Activated CD4-positive, alpha-beta T cell treated with anti-CD3 and anti-CD28 coated beads for 36 hours (primary cell): ENCODE data around the gene OASL. TPM values are rescaled to one million over a fixed set of nuclear protein-coding genes. Genes with fewer than 3 reads are reported as not detected.
"Not testable (repeated sequence)": the region's sequence is repeated elsewhere in the genome, so short reads cannot be mapped to it uniquely, and the experiment has no call there.

ENCODE experiments used
- ATAC-seq: fragments of 200-7000 bp; cut with Tn5 transposase; one replicate; pipeline ENCODE4 v1.10.0; 2021; ENCODE audit warnings: mild to moderate bottlenecking, moderate library complexity
- CTCF ChIA-PET: fragments of 350-600 bp; sonication (Branson Sonifier 250); formaldehyde crosslinking; loops from one replicate; lab custom pipeline; 2021; ENCODE audit warnings: antibody characterized with exemption; lab: Charles Lee
- POLR2A ChIA-PET: fragments of 350-600 bp; sonication (Branson Sonifier 250); formaldehyde crosslinking; loops from one replicate; lab custom pipeline; 2021; ENCODE audit warnings: antibody characterized with exemption, inconsistent platforms; lab: Charles Lee
- DNase-seq: peaks from one replicate; pipeline ENCODE4 v3.0.0-alpha.2; 2020
- H3K27ac Mint-ChIP-seq: one replicate; pipeline ENCODE4 v1.8.0; 2021; ENCODE audit warnings: mixed read lengths
- H3K27me3 Mint-ChIP-seq: one replicate; pipeline ENCODE4 v1.8.0; 2021; ENCODE audit warnings: mixed read lengths
- H3K36me3 Mint-ChIP-seq: one replicate; pipeline ENCODE4 v1.8.0; 2021; ENCODE audit warnings: low read depth, mixed read lengths
- H3K4me1 Mint-ChIP-seq: one replicate; pipeline ENCODE4 v1.8.0; 2021; ENCODE audit warnings: mixed read lengths
- H3K4me3 Mint-ChIP-seq: one replicate; pipeline ENCODE4 v1.8.0; 2021; ENCODE audit warnings: mild to moderate bottlenecking, moderate library complexity, mixed read lengths
- H3K9me3 Mint-ChIP-seq: one replicate; pipeline ENCODE4 v1.8.0; 2021; ENCODE audit warnings: low read depth, mixed read lengths
- intact Hi-C, 2 experiments: fragments of 100-400 bp; cut with DNase I in 1 of 2; cut with micrococcal nuclease in 1 of 2; formaldehyde crosslinking; loops; one replicate each; pipeline versions ENCODE4 v1.14.2 to v1.15.1; 2022 to 2024; cut with DNase I, micrococcal nuclease
- total RNA-seq, 2 experiments: library from RNA; stranded (reverse); gene quantifications; one replicate each; pipeline ENCODE4 v1.2.3, GENCODE V29; 2021

Gene OASL
- total RNA-seq, 2 experiments from 2014 or later = 13.9 to 19.6 TPM

- no peaks in the 10 kb centered on the region for H3K36me3 Mint-ChIP-seq
- ChIA-PET POLR2A (interaction anchor here (0.6 to 0.7 kb wide), 2 partner anchors 45 to 626 kb away, joined by 3 to 4 read pairs; no protein-coding TSS in a partner anchor), CTCF (interaction anchor here (0.7 to 4.0 kb wide), 6 partner anchors 20 to 267 kb away, joined by 3 to 36 read pairs (median 4); no protein-coding TSS in a partner anchor)
- no peaks in the 10 kb centered on the region for H3K27me3 Mint-ChIP-seq
- H3K9me3 Mint-ChIP-seq = no peaks in the 10 kb centered on the region
- no peak overlapping the region for H3K27ac Mint-ChIP-seq
- intact Hi-C loops = no loop called here
- no peak for ATAC-seq
- no peak overlapping the region for H3K4me3 Mint-ChIP-seq
- H3K4me1 Mint-ChIP-seq = peaks cover 11% of the 10 kb centered on the region
- DNase-seq = no peak
Observed at GRCh38 chr12:121057794-121058193, 18.7 kb upstream of the OASL start.

DNA sequence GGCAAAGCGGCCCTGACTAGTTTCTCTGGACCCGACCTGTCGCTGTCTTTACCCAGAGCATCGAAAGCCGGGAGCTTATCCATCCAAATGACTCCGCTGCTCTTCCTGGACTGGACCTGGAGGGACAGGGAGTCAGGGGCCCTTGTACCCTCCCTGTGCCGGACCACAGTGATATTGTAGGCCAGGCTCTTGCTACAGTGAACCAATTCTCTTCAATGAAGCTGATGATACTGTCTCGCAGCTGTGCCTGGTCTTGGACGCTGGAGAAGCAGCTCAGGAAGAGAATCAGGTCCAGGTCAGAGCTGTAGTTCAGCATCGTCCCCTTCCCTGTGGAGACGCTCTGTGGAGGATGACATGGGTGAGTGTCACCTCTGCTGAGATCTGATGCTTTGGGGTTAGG is 14.7 kb upstream of the OASL start:
- Mint-ChIP-seq H3K36me3 (no peaks in the 10 kb centered on the region), H3K4me3 (no peak overlapping the region), H3K4me1 (no peaks in the 10 kb centered on the region), H3K9me3 (no peaks in the 10 kb centered on the region), H3K27ac (no peak overlapping the region), H3K27me3 (peaks cover 2% of the 10 kb centered on the region)
- ChIA-PET POLR2A (no interaction called here), CTCF (no interaction called here)
- ATAC-seq = no peak
- intact Hi-C loops = no loop called here
- no peak for DNase-seq

- CTCF ChIA-PET = interaction anchor here (0.8 to 2.9 kb wide), 4 partner anchors 9 to 403 kb away, joined by 3 to 20 read pairs (median 7); no protein-coding TSS in a partner anchor
- no peak for DNase-seq
- H3K36me3 Mint-ChIP-seq = no peaks in the 10 kb centered on the region
- POLR2A ChIA-PET = interaction anchor here (0.8 kb wide), 1 partner anchor 24 kb away, joined by 4 read pairs; no protein-coding TSS in a partner anchor
- H3K9me3 Mint-ChIP-seq = no peaks in the 10 kb centered on the region
- no peak overlapping the region for H3K4me3 Mint-ChIP-seq
- H3K27me3 Mint-ChIP-seq = peaks cover 2% of the 10 kb centered on the region
- no peak overlapping the region for H3K27ac Mint-ChIP-seq
- ATAC-seq = no peak
- intact Hi-C loops = no loop called here
- peaks cover 4% of the 10 kb centered on the region for H3K4me1 Mint-ChIP-seq
Observed at GRCh38 chr12:121050725-121051124, 11.7 kb upstream of the OASL start.

DNA sequence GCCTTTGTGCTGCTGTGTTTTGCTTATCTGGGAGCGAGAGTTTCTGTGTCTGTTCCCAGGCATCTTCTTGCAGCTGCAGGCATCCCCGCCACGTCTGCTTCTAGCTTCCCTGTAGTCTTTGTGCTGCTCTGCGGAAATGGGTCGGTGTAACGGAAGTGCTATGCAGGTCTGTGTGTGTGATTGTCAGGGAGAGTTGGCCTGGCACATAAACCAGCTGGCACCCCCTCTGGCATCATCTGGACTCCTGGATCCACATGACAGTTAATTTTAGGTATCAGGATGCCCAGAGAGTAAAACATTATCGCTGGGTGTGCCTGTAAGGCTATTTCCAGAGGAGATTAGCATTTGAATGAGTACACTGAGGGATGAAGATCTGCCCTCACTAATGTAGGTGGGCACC is 9.4 kb upstream of the OASL start:
- no peaks in the 10 kb centered on the region for H3K9me3 Mint-ChIP-seq
- peak overlapping the region; percentile 65 for H3K4me3 Mint-ChIP-seq
- H3K27me3 Mint-ChIP-seq = peaks cover 10% of the 10 kb centered on the region
- peak overlapping the region; percentile 40 for H3K27ac Mint-ChIP-seq
- no peaks in the 10 kb centered on the region for H3K36me3 Mint-ChIP-seq
- intact Hi-C loops = no loop called here
- peaks cover 10% of the 10 kb centered on the region for H3K4me1 Mint-ChIP-seq
- no peak for DNase-seq
- POLR2A ChIA-PET = interaction anchor here (0.6 kb wide), 1 partner anchor 57 kb away, joined by 4 read pairs; no protein-coding TSS in a partner anchor
- CTCF ChIA-PET = interaction anchor here (0.6 to 3.2 kb wide), 7 partner anchors 11 to 70 kb away, joined by 3 to 10 read pairs (median 4); no protein-coding TSS in a partner anchor
- no peak for ATAC-seq

DNA sequence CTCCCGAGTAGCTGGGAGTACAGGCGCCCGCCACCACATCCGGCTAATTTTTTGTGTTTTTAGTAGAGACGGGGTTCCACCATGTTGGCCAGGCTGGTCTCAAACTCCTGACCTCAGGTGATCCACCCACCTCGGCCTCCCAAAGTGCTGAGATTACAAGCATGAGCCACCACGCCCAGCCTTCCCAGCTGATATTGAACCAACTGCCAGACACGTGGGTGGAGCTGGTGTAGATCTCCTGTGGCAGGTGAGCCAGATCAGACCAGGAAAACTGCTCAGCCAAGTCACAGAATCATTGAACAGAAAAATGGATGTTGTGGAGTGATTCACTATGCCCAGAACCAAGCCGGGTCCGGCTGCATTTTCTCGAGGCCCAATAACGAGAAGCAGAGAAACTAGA is 8.4 kb upstream of the OASL start:
- intact Hi-C loops, H3K4me3 Mint-ChIP-seq, POLR2A ChIA-PET, H3K27ac Mint-ChIP-seq, DNase-seq, H3K36me3 Mint-ChIP-seq, H3K9me3 Mint-ChIP-seq, ATAC-seq: not testable (repeated sequence)
- H3K27me3 Mint-ChIP-seq = peaks cover 12% of the 10 kb centered on the region
- H3K4me1 Mint-ChIP-seq = peaks cover 10% of the 10 kb centered on the region
- CTCF ChIA-PET = interaction anchor here (0.7 to 3.2 kb wide), 2 partner anchors 12 to 21 kb away, joined by 3 to 10 read pairs; no protein-coding TSS in a partner anchor

GRCh38 chr12:121043067-121043466 is 4.0 kb upstream of the OASL start:
- H3K27me3 Mint-ChIP-seq = peaks cover 17% of the 10 kb centered on the region
- ChIA-PET POLR2A (no interaction called here), CTCF (no interaction called here)
- no peak overlapping the region for H3K4me3 Mint-ChIP-seq
- H3K4me1 Mint-ChIP-seq = peaks cover 24% of the 10 kb centered on the region
- no peaks in the 10 kb centered on the region for H3K36me3 Mint-ChIP-seq
- H3K27ac Mint-ChIP-seq = no peak overlapping the region
- ATAC-seq (no peak), DNase-seq (no peak)
- intact Hi-C loops = no loop called here
- H3K9me3 Mint-ChIP-seq = no peaks in the 10 kb centered on the region

GRCh38 chr12:121036810-121037326 is 2.2 kb downstream of the OASL start:
- peak; percentile 48 for ATAC-seq

DNA sequence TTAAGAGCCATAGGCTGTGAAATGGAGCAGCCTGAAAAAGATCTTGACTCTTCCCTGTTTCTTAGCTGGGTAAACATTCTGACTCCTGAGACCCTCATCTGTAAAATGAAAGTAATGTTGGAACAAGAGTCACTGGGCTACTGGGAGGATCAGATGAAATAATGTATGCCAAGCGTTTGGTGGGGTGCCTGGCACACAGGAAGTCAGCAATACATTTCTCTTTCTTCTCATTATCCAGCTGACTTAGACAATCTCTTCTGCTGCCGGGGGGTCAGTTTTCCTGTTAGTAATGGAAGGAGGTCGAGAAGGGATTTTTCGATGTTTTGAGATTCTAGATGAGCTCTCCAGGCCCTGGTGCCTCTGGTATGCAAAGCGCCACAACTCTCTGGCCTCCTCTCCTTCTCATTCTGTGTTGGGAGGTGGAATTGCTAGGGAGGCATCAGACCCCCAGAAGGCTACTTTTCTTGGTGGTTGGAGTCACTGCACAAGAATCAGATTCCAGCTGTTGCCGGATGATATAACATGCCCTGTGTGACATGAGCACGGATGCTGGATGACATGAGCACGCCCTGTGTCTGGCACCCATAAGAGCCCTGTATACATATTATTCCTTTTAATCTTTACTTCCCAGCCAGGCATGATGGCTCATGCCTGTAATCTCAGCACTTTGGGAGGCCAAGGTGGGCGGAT is 4.3 kb downstream of the OASL start:
- H3K4me3 Mint-ChIP-seq = peak overlapping the region; percentile 46

More at GRCh38 chr12:121036810-121037326, 2.2 kb downstream of the OASL start:
- CTCF ChIA-PET = interaction anchor here (0.6 to 1.5 kb wide), 8 partner anchors 17 to 653 kb away, joined by 3 to 8 read pairs (median 3); no protein-coding TSS in a partner anchor
- Mint-ChIP-seq H3K27me3 (peaks cover 7% of the 10 kb centered on the region), H3K9me3 (no peaks in the 10 kb centered on the region), H3K27ac (peak overlapping the region; percentile 89), H3K36me3 (peaks cover 7% of the 10 kb centered on the region), H3K4me3 (peak overlapping the region; percentile 78), H3K4me1 (peaks cover 68% of the 10 kb centered on the region)
- POLR2A ChIA-PET = no interaction called here
- intact Hi-C loops = loop anchor here (5.0 kb wide), 4 partner anchors 175 to 765 kb away; partner anchors contain the start of genes P2RX4 (in 1 of the 2), RNF34 (in 1 of the 2) and SETD1B (in 1 of the 2)
- DNase-seq = peak; percentile 71

GRCh38 chr12:121033625-121034349 is 5.3 kb downstream of the OASL start:
- intact Hi-C loops = loop anchor here (1.0 kb wide), 2 partner anchors 17 to 27 kb away; partner anchors contain the start of gene C12orf43 (in 2 of the 2)

More for the DNA sequence above, 4.3 kb downstream of the OASL start:
- ChIA-PET CTCF (interaction anchor here (0.6 to 2.4 kb wide), 4 partner anchors 25 to 513 kb away, joined by 3 to 13 read pairs (median 4); no protein-coding TSS in a partner anchor), POLR2A (interaction anchor here (0.6 kb wide), 1 partner anchor 25 kb away, joined by 4 read pairs; no protein-coding TSS in a partner anchor)
- intact Hi-C loops = loop anchor here (1.0 to 5.0 kb wide), 6 partner anchors 18 to 768 kb away; partner anchors contain the start of genes C12orf43 (in 2 of the 2), P2RX4 (in 1 of the 2), RNF34 (in 1 of the 2) and SETD1B (in 1 of the 2)
- Mint-ChIP-seq H3K36me3 (peaks cover 18% of the 10 kb centered on the region), H3K9me3 (no peaks in the 10 kb centered on the region), H3K27ac (peak overlapping the region; percentile 87), H3K4me1 (peaks cover 66% of the 10 kb centered on the region), H3K27me3 (peaks cover under 1% of the 10 kb centered on the region)
- ATAC-seq (no peak), DNase-seq (peak; percentile 15)

DNA sequence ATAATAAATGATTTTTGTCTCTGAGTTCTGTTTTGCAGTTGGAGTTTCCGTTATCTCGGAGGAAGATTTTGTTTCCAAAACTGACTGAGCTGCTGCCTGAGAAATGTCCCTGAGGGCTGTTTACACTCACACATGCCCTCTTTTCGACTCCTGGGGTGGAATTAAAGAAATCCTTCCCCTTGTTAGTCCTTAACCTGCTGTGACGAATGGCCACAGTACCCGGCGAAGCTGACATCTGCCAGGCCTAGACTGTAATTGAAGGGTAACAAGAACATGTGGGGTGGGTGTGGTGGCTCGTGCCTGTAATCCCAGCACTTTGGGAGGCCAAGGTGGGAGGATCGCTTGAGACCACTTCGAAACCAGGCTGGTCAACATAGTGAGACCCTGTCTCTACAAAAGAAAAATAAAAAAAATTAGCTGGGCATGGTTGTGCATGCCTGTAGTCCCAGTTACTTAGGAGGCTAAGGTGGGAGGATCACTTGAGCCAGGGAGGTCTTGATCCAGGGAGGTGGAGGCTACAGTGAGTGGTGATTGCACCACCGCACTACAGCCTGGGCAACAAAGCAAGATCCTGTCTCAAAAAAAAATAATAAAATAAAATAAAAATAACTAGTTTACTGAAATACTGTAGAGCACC is 8.4 kb downstream of the OASL start:
- no peak overlapping the region for H3K27ac Mint-ChIP-seq
- POLR2A ChIA-PET = no interaction called here
- intact Hi-C loops = no loop called here

More at GRCh38 chr12:121033625-121034349, 5.3 kb downstream of the OASL start:
- ATAC-seq (peak; percentile 79), DNase-seq (peak; percentile 79)
- Mint-ChIP-seq H3K27ac (peak overlapping the region; percentile 87), H3K36me3 (peaks cover 18% of the 10 kb centered on the region), H3K4me3 (peak overlapping the region; percentile 46), H3K27me3 (no peaks in the 10 kb centered on the region), H3K4me1 (peaks cover 59% of the 10 kb centered on the region), H3K9me3 (no peaks in the 10 kb centered on the region)
- CTCF ChIA-PET = interaction anchor here (0.6 to 2.4 kb wide), 6 partner anchors 26 to 512 kb away, joined by 3 to 13 read pairs (median 4); no protein-coding TSS in a partner anchor
- POLR2A ChIA-PET = interaction anchor here (0.6 kb wide), 2 partner anchors 24 to 1856 kb away, joined by 3 to 4 read pairs; no protein-coding TSS in a partner anchor

More for the DNA sequence above, 8.4 kb downstream of the OASL start:
- H3K4me3 Mint-ChIP-seq = no peak overlapping the region
- no peaks in the 10 kb centered on the region for H3K9me3 Mint-ChIP-seq
- CTCF ChIA-PET = interaction anchor here (0.8 kb wide), 2 partner anchors 29 to 79 kb away, joined by 3 read pairs; no protein-coding TSS in a partner anchor
- H3K36me3 Mint-ChIP-seq = peaks cover 22% of the 10 kb centered on the region
- DNase-seq = no peak
- no peaks in the 10 kb centered on the region for H3K27me3 Mint-ChIP-seq
- H3K4me1 Mint-ChIP-seq = peaks cover 33% of the 10 kb centered on the region
- ATAC-seq = no peak
